K562 (cell line): ENCODE measurements around the gene SPSB1. TPM values are rescaled to one million over a fixed set of nuclear protein-coding genes. Genes with fewer than 3 reads are reported as not detected.

Experiments
- ATAC-seq: fragments of 200-7000 bp; cut with Tn5 transposase; 3 replicates; pipeline ENCODE4 v1.9.1; 2020; ENCODE audit warnings: moderate library complexity
- BruUV-seq: library from RNA; stranded (reverse); fragments of 400-500 nt; replicated peaks from 2 replicates; lab custom pipeline; 2021; lab: Mats Ljungman, UMichigan
- CTCF ChIA-PET: fragments of 300-600 bp; formaldehyde crosslinking; extraction: SDS; loops from one replicate; lab custom pipeline; 2021; ENCODE audit warnings: low intra/inter-chr PET ratio; lab: Yijun Ruan, JAX
- POLR2A ChIA-PET: fragments of 300-600, 350-650 bp; sonication (Branson Sonifier 250); formaldehyde crosslinking; extraction: SDS; loops from one replicate; lab custom pipeline; 2021; ENCODE audit warnings: antibody characterized with exemption, inconsistent platforms; lab: Yijun Ruan, JAX
- DNase-seq, 4 experiments: peaks; one replicate each; pipeline versions ENCODE4 v3.0.0 to v3.0.0-alpha.2; 2011 to 2018; ENCODE audit warnings: low spot score in 3 of 4, mixed read lengths in 3 of 4; ENCODE audit errors: extremely low read depth in 1 of 4
- FAIRE-seq: peaks from 2 replicates; lab custom pipeline; 2011; peaks lifted over from hg19 to GRCh38; lab: Jason Lieb, UNC
- H2AFZ ChIP-seq: 2 replicates; pipeline ENCODE4 v1.6.0; 2011; ENCODE audit warnings: low read depth, low read length, control low read depth, inconsistent platforms
- H3K27ac ChIP-seq: fragments of 200-600 bp; 3 replicates; pipeline ENCODE4 v1.8.0; 2011; ENCODE audit warnings: low read depth, mild to moderate bottlenecking, control low read depth, inconsistent platforms, low read length, moderate library complexity, mixed read lengths; ENCODE audit errors: extremely low read depth
- H3K27me3 ChIP-seq, 2 experiments: fragments of 300-600 bp in 1 of 2; 2 replicates in 1 of 2; 3 replicates in 1 of 2; pipeline versions ENCODE4 v1.6.0 to v1.8.0; 2011; ENCODE audit warnings: inconsistent platforms in 2 of 2, low read length in 2 of 2, mild to moderate bottlenecking in 1 of 2, mixed read lengths in 1 of 2, moderate library complexity in 1 of 2; ENCODE audit not compliant: control insufficient read depth in 2 of 2, insufficient read depth in 2 of 2
- H3K36me3 ChIP-seq: fragments of 300-600 bp; 3 replicates; pipeline ENCODE4 v1.8.0; 2011; ENCODE audit warnings: mild to moderate bottlenecking, low read length, inconsistent platforms; ENCODE audit not compliant: control insufficient read depth, insufficient read depth
- H3K4me1 ChIP-seq, 2 experiments: fragments of 200-600 bp in 1 of 2; replicated peaks in 1 of 2; 2 replicates in 1 of 2; 3 replicates in 1 of 2; pipeline versions ENCODE4 v1.5.1 to v1.8.0; 2011; ENCODE audit warnings: inconsistent platforms in 2 of 2, low read length in 2 of 2, mild to moderate bottlenecking in 1 of 2, mixed read lengths in 1 of 2, moderate library complexity in 1 of 2; ENCODE audit not compliant: control insufficient read depth in 2 of 2, insufficient read depth in 2 of 2
- H3K4me2 ChIP-seq: 2 replicates; pipeline ENCODE4 v1.6.1; 2011; ENCODE audit warnings: low read length, control low read depth, inconsistent platforms, mixed read lengths; ENCODE audit not compliant: insufficient read depth
- H3K4me3 ChIP-seq: fragments of 200-600 bp; sonication (generic), shearing (Covaris generic); 2 replicates; pipeline ENCODE4 v1.5.1; 2016; ENCODE audit warnings: control low read depth, inconsistent platforms
- H3K79me2 ChIP-seq: fragments of 200-600 bp; 3 replicates; pipeline ENCODE4 v1.8.0; 2011; ENCODE audit warnings: low read length, inconsistent platforms; ENCODE audit not compliant: control insufficient read depth, insufficient read depth
- H3K9ac ChIP-seq, 2 experiments: 2 replicates each; pipeline versions ENCODE4 v1.6.0 to v1.6.1; 2011; ENCODE audit warnings: low read depth in 2 of 2, low read length in 2 of 2, control low read depth in 1 of 2, inconsistent platforms in 1 of 2, mild to moderate bottlenecking in 1 of 2, mixed read lengths in 1 of 2; ENCODE audit not compliant: insufficient read depth in 1 of 2
- H3K9me1 ChIP-seq: one replicate; pipeline ENCODE4 v1.6.0; 2011; ENCODE audit warnings: inconsistent platforms, mild to moderate bottlenecking, low read length, moderate library complexity; ENCODE audit not compliant: control insufficient read depth, insufficient read depth
- H3K9me3 ChIP-seq: replicated peaks from 2 replicates; pipeline ENCODE4 v1.5.1; 2011; ENCODE audit warnings: low read depth, low read length, inconsistent platforms; ENCODE audit not compliant: control insufficient read depth, insufficient read depth
- H4K20me1 ChIP-seq: replicated peaks from 2 replicates; pipeline ENCODE4 v1.6.1; 2011; ENCODE audit warnings: low read length, inconsistent platforms, mixed read lengths; ENCODE audit not compliant: control insufficient read depth, insufficient read depth
- ADNP ChIP-seq: fragments of 200-800 bp; sonication (Bioruptor generic); IDR thresholded peaks from 2 replicates; pipeline ENCODE4 v1.6.1; 2016; ENCODE audit warnings: missing genetic modification characterization, missing compliant biosample characterization
- BRF2 ChIP-seq: IDR thresholded peaks from 3 replicates; pipeline ENCODE4 v1.6.1; 2011; ENCODE audit warnings: borderline replicate concordance, mild to moderate bottlenecking; ENCODE audit not compliant: insufficient read length, insufficient read depth
- CXXC5 ChIP-seq: fragments of 250-450 bp; sonication (Bioruptor Pico); IDR thresholded peaks from 2 replicates; pipeline ENCODE4 v1.8.0; 2022; ENCODE audit warnings: inconsistent platforms, mild to moderate bottlenecking, moderate library complexity
- E2F3 ChIP-seq: fragments of 250-450 bp; sonication (Bioruptor Pico); IDR thresholded peaks from 2 replicates; pipeline ENCODE4 v1.4.0; 2020; ENCODE audit warnings: mild to moderate bottlenecking
- FUS ChIP-seq: fragments of 200-400 bp; formaldehyde crosslinking; optimal IDR thresholded peaks from 2 replicates; pipeline ENCODE3; 2017; ENCODE audit warnings: low read depth, low read length
- MEF2A ChIP-seq: IDR thresholded peaks from 2 replicates; pipeline ENCODE4 v1.6.1; 2011; ENCODE audit warnings: low read depth, mild to moderate bottlenecking, low read length, moderate library complexity; ENCODE audit not compliant: control insufficient read depth
- PHB2 ChIP-seq: fragments of 450-650 bp; IDR thresholded peaks from 2 replicates; pipeline ENCODE4 v1.6.1; 2017; ENCODE audit warnings: low read depth
- PHF20 ChIP-seq: fragments of 450-650 bp; IDR thresholded peaks from 2 replicates; pipeline ENCODE4 v1.6.1; 2018; ENCODE audit not compliant: partially characterized antibody
- PTTG1 ChIP-seq: fragments of 450-650 bp; IDR thresholded peaks from 2 replicates; pipeline ENCODE4 v1.6.1; 2016; ENCODE audit warnings: low read depth, mild to moderate bottlenecking, missing genetic modification characterization, missing compliant biosample characterization
- RAD21 ChIP-seq, 2 experiments: fragments of 250-450 bp in 1 of 2; fragments of 450-650 bp in 1 of 2; sonication (Bioruptor Pico) in 1 of 2; formaldehyde crosslinking in 1 of 2; IDR thresholded peaks in 1 of 2; conservative IDR thresholded peaks in 1 of 2; 2 replicates each; pipeline versions ENCODE4 v1.4.0 to v1.8.0; 2020 to 2022; ENCODE audit warnings: mild to moderate bottlenecking in 2 of 2, moderate library complexity in 1 of 2
- SIRT6 ChIP-seq: IDR thresholded peaks from one replicate; pipeline ENCODE4 v1.6.1; 2012; ENCODE audit warnings: low read depth, mild to moderate bottlenecking, control low read depth, inconsistent platforms, low read length, moderate library complexity
- TCF7 ChIP-seq: sonication (generic); IDR thresholded peaks from 2 replicates; pipeline ENCODE4 v1.6.1; 2016; ENCODE audit warnings: antibody characterized with exemption, borderline replicate concordance
- ZNF696 ChIP-seq: fragments of 250-450 bp; sonication (Bioruptor Pico); conservative IDR thresholded peaks from 2 replicates; pipeline ENCODE4 v1.4.0; 2020; ENCODE audit warnings: mild to moderate bottlenecking, moderate library complexity
- WGBS: fragments of 100-300 bp; shearing (Covaris generic); methylation state at CpG from one replicate; pipeline ENCODE4 v1.1.6; 2016; ENCODE audit warnings: low coverage, mixed read lengths; ENCODE audit not compliant: insufficient coverage; ENCODE audit errors: missing lambda C conversion rate; 5-methylcytosine and 5-hydroxymethylcytosine counted together
- in situ Hi-C: fragments of 300-500 bp; cut with MboI; formaldehyde crosslinking; loops from 4 replicates; pipeline ENCODE4 v1.15.0; 2018; ENCODE audit warnings: inconsistent platforms, mixed read lengths
- intact Hi-C: fragments of 100-400 bp; cut with micrococcal nuclease; formaldehyde crosslinking; loops from 2 replicates; pipeline ENCODE4 v1.14.2; 2022
- polyA plus RNA-seq, 8 experiments: library from polyadenylated mRNA; depleted of rRNA in 4 of 8; stranded (reverse) in 5 of 8; unstranded in 3 of 8; fragments of >200 nt; fragmentation: Nextera tagmentation in 2 of 8; fragmentation: Illumina TruSeq in 1 of 8; extraction: Ambion mirVana in 2 of 8; extraction: Trizol in 1 of 8; gene quantifications; 2 replicates each; pipeline versions ENCODE4 v1.2.1 to v1.2.3, GENCODE V29; 2011 to 2014; ENCODE audit warnings: inconsistent platforms in 1 of 8, missing spikeins in 1 of 8
- total RNA-seq, 7 experiments: library from RNA; depleted of rRNA in 6 of 7; stranded (reverse); fragments of >200 nt in 6 of 7; fragmentation: Illumina TruSeq in 2 of 7; extraction: Trizol in 2 of 7; gene quantifications; 2 replicates each; pipeline versions ENCODE4 v1.2.1 to v1.2.3, GENCODE V29; 2011 to 2021; ENCODE audit warnings: low replicate concordance in 1 of 7
- TF ChIP-seq, protein P1 (sequence below): sonication (generic); formaldehyde crosslinking; IDR thresholded peaks from 2 replicates; pipeline ENCODE4 v1.8.1; 2022; ENCODE audit warnings: missing genetic modification reagents

SPSB1 gene
- total and polyA plus RNA-seq, 9 of the 15 experiments (the other 6 are each of a cell fraction or from before 2014, with no cell fraction given) = 0.06 to 0.35 (median 0.14) TPM; not detected in 6

GRCh38 chr1:9271283-9271682 is 21.4 kb upstream of the SPSB1 start:
- WGBS = under 1% methylated on average over 11 of the region's 11 CpGs
- TF ChIP-seq RAD21 (CRISPR knock-in tag; conservative IDR thresholded peaks at IDR 0.05 in 1 of 2, IDR thresholded peaks at IDR 0.05 in 1 of 2) (no peak), PHB2 (no peak), E2F3 (no peak), SIRT6 (no peak), MEF2A (no peak), BRF2 (no peak), PHF20 (no peak), ADNP (tag) (no peak), PTTG1 (tag) (no peak), FUS (no peak), TCF7 (no peak), CXXC5 (CRISPR knock-in tag) (no peak), ZNF696 (CRISPR knock-in tag) (no peak)
- TF ChIP-seq, protein P1, sequence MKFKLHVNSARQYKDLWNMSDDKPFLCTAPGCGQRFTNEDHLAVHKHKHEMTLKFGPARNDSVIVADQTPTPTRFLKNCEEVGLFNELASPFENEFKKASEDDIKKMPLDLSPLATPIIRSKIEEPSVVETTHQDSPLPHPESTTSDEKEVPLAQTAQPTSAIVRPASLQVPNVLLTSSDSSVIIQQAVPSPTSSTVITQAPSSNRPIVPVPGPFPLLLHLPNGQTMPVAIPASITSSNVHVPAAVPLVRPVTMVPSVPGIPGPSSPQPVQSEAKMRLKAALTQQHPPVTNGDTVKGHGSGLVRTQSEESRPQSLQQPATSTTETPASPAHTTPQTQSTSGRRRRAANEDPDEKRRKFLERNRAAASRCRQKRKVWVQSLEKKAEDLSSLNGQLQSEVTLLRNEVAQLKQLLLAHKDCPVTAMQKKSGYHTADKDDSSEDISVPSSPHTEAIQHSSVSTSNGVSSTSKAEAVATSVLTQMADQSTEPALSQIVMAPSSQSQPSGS (CRISPR knock-in tag) = no peak
- Histone ChIP-seq H3K27ac (no peak overlapping the region), H3K4me1 (peaks cover 4 to 14% of the 10 kb centered on the region in 2 experiments; a peak in 4 of 5 replicates), H4K20me1 (peaks cover 46% of the 10 kb centered on the region), H2AFZ (no peak overlapping the region), H3K36me3 (no peaks in the 10 kb centered on the region), H3K9me3 (no peaks in the 10 kb centered on the region), H3K4me3 (no peak overlapping the region), H3K9me1 (no peaks in the 10 kb centered on the region), H3K4me2 (no peak overlapping the region), H3K9ac (no peak overlapping the region), H3K27me3 (peaks cover 58 to 76% of the 10 kb centered on the region in 2 experiments), H3K79me2 (no peaks in the 10 kb centered on the region)
- no peak for FAIRE-seq
- ChIA-PET POLR2A (interaction anchor here (0.6 kb wide), 1 partner anchor 280 kb away, joined by 4 read pairs; no protein-coding TSS in a partner anchor), CTCF (no interaction called here)
- BruUV-seq = no TSS peak
- intact Hi-C loops (no loop called here), in situ Hi-C loops (no loop called here)
- ATAC-seq = no peak
- no peak for DNase-seq
